ENCODE data around the gene TPRN. TPM values are rescaled to one million over a fixed set of nuclear protein-coding genes. Genes with fewer than 3 reads are reported as not detected.
A peak's percentile ranks its signal among the peaks of the same experiment; 100 is the strongest.

Gene TPRN
- total and polyA plus RNA-seq, 2 experiments from 2014 or later, result 6.4 to 29.2 TPM

- no peaks in the 10 kb centered on the region for H3K9me2 ChIP-seq (ENCODE audit: insufficient read depth)
- ATAC-seq (no peak), DNase-seq (ENCODE audit: low spot score) (no peak)
- H2AFZ ChIP-seq, result no peak overlapping the region
- peaks cover 29% of the 10 kb centered on the region for H3K79me2 ChIP-seq (replicated peaks; ENCODE audit: insufficient read depth)
- H3K36me3 ChIP-seq (ENCODE audit: insufficient read depth), result no peaks in the 10 kb centered on the region
- H3K4me1 Mint-ChIP-seq, result peaks cover 26% of the 10 kb centered on the region
- H3K4me3 ChIP-seq, result no peak overlapping the region
- H3K27me3 Mint-ChIP-seq (ENCODE audit: insufficient read depth, low read depth, poor library complexity), result peaks cover 18% of the 10 kb centered on the region
- H3K27ac Mint-ChIP-seq, result no peak overlapping the region
- H3K36me3 Mint-ChIP-seq (ENCODE audit: low read depth), result peaks cover 19% of the 10 kb centered on the region
- H3F3A ChIP-seq (replicated peaks; ENCODE audit: low read depth), result 0 out of 2 replicates have a peak, but pooled peaks cover 14% of the 10 kb centered on the region
- H3K27me3 ChIP-seq (ENCODE audit: insufficient read depth), result no peaks in the 10 kb centered on the region
- no peak overlapping the region for H3K27ac ChIP-seq (ENCODE audit: low read depth)
- no peaks in the 10 kb centered on the region for H3K9me3 Mint-ChIP-seq
- peaks cover 14% of the 10 kb centered on the region for H4K20me1 ChIP-seq (replicated peaks; ENCODE audit: insufficient read depth)
- peak overlapping the region; percentile 42; the same call in 1 of the 3 replicates for H3K4me3 Mint-ChIP-seq
- H3K4me2 ChIP-seq, result no peak overlapping the region
- TF ChIP-seq ZNF331 (CRISPR knock-in tag; IDR thresholded peaks at IDR 0.05; ENCODE audit: low read depth) (no peak), JUNB (IDR thresholded peaks at IDR 0.05; ENCODE audit: unreplicated experiment) (no peak), CREB1 (CRISPR knock-in tag; IDR thresholded peaks at IDR 0.05; ENCODE audit: low read depth) (no peak), EZH2phosphoT487 (IDR thresholded peaks at IDR 0.05; ENCODE audit: unreplicated experiment) (no peak)
- peaks cover 16% of the 10 kb centered on the region; the same call in 1 of the 2 replicates for H3K4me1 ChIP-seq (ENCODE audit: insufficient read depth)
These were observed 37.5 kb upstream of the TPRN start for GRCh38 chr9:137237759-137238726.

DNA sequence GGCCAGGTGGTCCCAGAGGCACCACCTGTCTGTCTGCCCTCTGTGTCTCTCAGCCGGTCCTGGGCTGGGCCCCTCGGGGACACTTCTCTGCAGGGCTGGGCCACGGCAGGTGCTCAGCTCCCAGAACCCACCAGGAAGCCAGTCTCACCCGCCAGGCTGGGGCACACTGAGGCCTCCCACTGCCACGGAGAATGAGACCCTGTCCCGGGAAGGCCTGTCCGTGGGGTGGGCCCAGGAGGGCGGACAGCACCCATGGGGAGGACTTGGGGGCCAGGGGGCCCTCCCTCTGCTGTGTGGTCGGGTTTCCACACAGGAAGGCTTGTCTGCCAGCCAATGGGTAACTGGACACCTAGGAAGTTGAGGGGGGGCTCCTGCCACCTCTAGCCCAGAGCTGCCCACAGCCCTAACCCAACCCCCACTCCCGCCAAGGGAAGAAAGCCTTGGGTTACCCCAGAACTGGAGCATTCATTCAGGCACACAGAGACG lies 36.4 kb upstream of the TPRN start:
- DNase-seq (ENCODE audit: low spot score) (no peak), ATAC-seq (peak; percentile 0; the same call in 2 of the 3 replicates)
- Histone ChIP-seq H3K27ac (ENCODE audit: low read depth) (no peak overlapping the region), H3K4me2 (peak overlapping the region; percentile 68), H4K20me1 (replicated peaks; ENCODE audit: insufficient read depth) (peaks cover 4% of the 10 kb centered on the region), H3K9me2 (ENCODE audit: insufficient read depth) (no peaks in the 10 kb centered on the region), H3K36me3 (ENCODE audit: insufficient read depth) (no peaks in the 10 kb centered on the region), H3K27me3 (ENCODE audit: insufficient read depth) (no peaks in the 10 kb centered on the region), H3K4me1 (ENCODE audit: insufficient read depth) (peaks cover 13% of the 10 kb centered on the region; the same call in 1 of the 2 replicates), H3K79me2 (replicated peaks; ENCODE audit: insufficient read depth) (peaks cover 19% of the 10 kb centered on the region), H3K4me3 (peak overlapping the region; percentile 35; the same call in 1 of the 2 replicates), H2AFZ (no peak overlapping the region), H3F3A (replicated peaks; ENCODE audit: low read depth) (0 out of 2 replicates have a peak, but pooled peaks cover 4% of the 10 kb centered on the region)
- Mint-ChIP-seq H3K4me1 (peaks cover 18% of the 10 kb centered on the region), H3K36me3 (ENCODE audit: low read depth) (peaks cover 9% of the 10 kb centered on the region), H3K4me3 (no peak overlapping the region), H3K9me3 (no peaks in the 10 kb centered on the region), H3K27me3 (ENCODE audit: insufficient read depth, low read depth, poor library complexity) (peaks cover 10% of the 10 kb centered on the region), H3K27ac (no peak overlapping the region)
- TF ChIP-seq EZH2 (IDR thresholded peaks at IDR 0.05; ENCODE audit: low read depth, unreplicated experiment), result no peak
- no peak for TF ChIP-seq ZNF462 (CRISPR knock-in tag; IDR thresholded peaks at IDR 0.05)
- no peak for TF ChIP-seq ZNF114 (CRISPR knock-in tag; IDR thresholded peaks at IDR 0.05)
- no peak for TF ChIP-seq NANOG (IDR thresholded peaks at IDR 0.05; ENCODE audit: borderline replicate concordance)

Measured in GM23338 (cell line).